Left forelimb (tissue), 1 donor: ENCODE measurements around the gene MBD3L2B.
A peak's percentile ranks its signal among the peaks of the same experiment; 100 is the strongest.
"Not testable (repeated sequence)": the region's sequence is repeated elsewhere in the genome, so short reads cannot be mapped to it uniquely, and the experiment has no call there.

Source experiments
- DNase-seq: peaks from one replicate; pipeline ENCODE4 v3.0.0-alpha.2; 2018; ENCODE audit warnings: low spot score

MBD3L2B gene

DNA sequence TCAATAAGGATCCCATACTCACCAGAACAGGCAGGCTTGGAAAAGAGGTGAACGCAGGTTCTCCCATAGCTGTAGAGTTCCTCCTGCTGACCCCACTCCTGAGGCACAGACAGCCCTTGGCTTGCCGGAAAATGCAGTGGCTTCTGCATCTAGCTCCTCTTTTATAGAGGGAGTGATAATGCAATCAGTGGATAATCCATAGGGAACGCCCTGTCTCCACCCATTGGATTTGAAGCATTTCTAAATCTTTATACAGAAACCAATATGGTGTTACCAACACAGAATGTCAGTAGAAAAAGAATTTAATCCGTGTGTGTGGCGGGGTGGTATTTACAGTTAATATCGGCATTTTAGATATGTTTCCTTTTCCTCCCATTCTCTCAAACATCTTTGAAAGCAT lies at the start of gene MBD3L2B:
MBD3L2B (minus strand) TSS at position 101 of the 400 bp plus-strand sequence; CDS start at position 67, 34 bp downstream.
- not testable (repeated sequence) for DNase-seq

DNA sequence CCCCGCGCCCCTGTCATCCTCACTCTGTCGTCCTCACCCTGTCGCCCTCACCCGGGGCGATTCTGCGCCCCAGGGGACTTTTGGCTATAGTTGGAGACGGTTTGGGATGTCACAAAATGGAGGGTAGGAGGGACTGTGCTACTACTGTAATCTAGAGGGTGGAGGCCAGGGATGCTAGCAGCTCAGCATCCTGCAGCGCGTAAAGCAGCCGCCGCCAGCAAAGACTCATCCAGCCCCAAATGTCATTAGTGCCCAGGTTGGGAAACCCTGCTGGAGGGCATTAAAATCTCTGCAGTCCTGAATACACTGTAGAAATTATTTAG lies 48.6 kb upstream of the MBD3L2B start:
- no peak for DNase-seq

DNA sequence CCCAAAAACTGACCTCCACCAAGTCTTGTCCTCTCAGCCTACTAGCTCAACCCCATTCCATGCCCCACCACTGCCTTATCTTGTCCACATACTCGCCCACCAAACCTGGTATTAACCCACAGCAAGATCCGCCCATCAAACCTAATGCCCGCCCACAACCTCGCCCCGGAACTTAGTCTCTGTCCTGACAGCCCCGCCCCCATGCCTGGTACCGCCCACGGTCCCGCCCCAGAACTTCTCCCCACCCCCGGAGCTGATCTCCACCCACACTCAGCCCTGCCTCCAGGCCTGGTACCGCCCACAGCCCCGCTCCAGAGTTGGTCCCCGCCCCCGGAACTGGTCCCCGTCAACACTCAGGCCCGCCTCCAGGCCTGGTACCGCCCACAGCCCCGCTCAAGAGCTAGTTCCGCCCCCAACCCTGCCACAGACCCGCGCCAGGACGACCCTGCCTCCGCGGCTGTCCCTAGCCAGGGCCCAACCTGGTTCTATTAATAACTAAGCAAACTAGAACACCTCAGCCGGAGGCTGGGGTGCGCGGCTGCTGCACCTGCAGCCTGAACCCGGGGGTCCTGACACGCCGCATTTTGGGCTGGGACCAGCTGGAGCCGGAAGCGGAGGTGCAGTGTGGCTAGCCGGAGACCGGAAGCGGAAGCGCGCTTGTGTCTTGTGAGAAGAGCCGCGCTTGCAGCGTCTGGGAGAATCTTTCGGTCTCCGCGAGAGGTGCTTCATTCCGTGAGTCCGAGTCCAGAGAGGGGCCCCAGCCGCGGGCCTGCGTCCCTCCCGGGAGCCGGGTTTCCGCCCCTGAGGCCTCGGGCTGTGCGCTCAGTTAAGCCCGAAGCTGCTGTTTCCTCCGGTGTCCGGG lies 48.0 kb upstream of the MBD3L2B start, which contains the start of gene ZNF557:
ZNF557 (plus strand) TSS at position 662 of the 862 bp plus-strand sequence. CDS start 5,372 bp downstream, outside the sequence.
- DNase-seq, result peak; percentile 99

DNA sequence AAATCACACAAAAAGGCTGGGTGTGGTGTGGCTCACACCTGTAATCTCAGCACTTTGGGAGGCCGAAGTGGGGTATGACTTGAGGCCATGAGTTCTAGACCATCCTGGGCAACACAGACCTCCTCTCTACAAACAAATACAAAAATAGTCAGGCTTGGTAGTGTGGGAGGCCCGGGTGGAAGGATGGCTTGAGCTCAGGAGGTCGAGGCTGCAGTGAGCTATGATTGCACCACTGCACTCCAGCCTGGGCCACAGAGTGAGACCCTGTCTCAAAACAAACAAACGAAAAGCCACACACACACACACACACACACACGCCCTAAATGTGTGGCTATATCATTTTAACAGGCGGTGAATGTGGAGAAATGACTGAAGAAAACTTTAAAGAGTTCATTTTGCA lies 47.4 kb upstream of the MBD3L2B start:
- no peak for DNase-seq

DNA sequence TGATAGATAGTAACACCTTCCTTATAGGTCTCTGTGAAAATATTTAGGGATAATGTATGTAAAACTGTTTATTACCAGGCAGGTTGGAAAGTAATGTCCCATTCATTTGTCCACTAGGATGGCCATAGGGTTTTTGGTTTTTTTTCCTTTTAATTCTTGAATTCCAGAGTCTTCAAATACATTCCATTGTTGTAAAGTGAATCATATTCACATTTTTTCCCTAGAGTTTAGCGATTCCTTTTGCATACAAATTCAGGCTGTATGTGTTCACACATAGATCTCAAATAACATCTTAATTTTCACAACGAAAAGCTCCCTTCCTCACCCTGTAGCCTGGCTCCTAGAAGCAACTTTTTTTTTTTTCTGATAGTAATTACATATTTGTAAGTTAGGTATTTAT lies 46.5 kb upstream of the MBD3L2B start:
- DNase-seq, result no peak

DNA sequence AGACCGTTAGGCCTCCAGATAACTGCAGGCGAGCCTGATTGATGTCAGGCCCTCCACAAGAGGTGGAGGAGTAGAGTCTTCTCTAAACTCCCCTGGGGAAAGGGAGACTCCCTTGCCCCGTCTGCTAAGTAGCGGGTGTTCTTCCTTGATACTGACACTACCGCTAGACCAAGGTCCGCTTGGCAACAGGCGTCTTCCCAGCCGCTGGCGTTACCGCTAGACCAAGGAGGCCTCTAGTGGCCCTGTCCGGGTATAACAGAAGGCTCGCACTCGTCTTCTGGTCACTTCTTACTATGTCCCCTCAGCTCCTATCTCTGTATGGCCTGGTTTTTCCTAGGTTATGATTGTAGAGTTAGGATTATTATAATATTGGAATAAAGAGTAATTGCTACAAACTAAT lies 45.9 kb upstream of the MBD3L2B start:
- not testable (repeated sequence) for DNase-seq

DNA sequence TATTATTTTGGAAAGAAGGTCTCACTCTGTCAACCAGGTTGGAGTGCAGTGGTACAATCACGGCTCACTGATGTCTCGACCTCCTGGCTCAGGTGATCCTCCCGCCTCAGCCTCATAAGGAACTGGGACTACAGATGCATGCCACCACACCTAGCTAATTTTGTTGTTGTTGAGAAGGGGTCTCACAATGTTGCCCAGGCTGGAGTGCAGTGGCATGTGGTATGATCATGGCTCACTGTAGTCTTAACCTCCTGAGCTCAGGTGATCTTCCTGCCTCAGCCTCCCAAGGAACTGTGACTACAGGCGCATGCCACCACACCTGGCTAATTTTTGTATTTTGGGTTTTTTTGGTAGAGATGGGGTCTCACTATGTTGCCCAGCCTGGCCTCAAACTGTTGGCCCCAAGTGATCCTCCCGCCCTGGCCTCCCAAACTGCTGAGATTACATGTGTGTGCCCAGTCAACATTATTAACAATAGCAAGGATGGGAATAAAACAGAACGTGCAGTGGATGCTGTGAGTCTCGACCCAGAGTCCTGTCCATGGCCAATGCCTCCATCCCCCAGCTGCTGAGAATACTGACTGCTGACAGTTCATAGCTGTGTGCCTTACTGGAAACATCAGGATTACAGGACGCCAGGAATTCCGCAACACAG lies 42.7 kb upstream of the MBD3L2B start:
- no peak for DNase-seq

DNA sequence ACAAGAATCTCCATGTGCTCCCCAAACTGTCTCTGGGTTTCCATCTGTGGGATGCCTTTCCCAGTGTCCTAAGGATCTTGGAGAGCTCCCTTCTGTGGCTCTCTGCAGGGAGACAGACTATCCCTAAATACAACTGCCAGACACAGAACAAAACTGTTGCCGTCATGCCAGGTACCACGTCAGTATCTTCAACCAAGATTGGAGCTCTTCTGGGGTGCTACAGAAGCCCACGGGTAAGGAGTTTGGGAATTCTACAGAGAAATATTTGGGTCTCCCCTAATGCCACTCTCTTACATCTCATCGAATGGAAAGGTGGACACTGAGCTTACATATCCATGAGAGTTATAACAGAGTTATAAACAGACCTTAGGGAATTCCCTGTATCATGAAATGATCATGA lies 42.1 kb upstream of the MBD3L2B start:
- DNase-seq, result no peak

DNA sequence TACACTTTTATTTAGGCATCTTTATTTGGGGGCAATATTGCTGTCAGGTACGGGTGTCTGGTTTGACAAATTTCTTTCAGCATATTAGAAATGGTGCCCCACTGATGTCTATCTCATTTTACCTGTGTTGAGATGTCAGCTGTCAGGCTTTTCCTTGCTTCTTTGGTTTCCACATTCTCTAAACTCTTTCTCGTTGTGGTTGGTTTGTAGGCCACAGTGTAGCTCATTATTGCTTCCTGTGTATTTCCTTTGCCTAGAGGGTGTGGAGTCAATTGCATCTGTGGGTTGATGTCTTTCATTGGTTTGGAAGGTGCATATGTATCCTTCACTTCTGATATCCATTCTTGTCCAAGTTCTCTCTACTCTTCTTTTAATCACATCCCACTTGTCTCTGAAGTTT lies 38.7 kb upstream of the MBD3L2B start:
- not testable (repeated sequence) for DNase-seq

DNA sequence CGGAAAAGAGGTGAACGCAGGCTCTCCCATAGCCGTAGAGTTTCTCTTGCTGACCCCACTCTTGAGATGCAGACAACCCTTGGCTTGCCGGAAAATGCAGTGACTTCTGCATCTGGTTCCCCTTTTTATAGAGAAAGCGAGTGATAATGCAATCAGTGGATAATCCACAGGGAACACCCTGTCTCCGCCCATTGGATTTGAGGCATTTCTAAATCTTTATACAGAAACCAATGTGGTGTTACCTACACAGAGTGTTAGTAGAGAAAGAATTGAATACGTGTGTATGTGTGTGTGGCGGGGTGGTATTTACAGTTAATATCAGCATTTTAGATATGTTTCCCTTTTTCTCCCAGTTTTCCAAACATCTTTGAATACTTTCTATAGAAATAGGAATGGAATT lies 37.3 kb upstream of the MBD3L2B start, which contains the start of gene MBD3L3:
MBD3L3 (minus strand) TSS at position 101 of the 400 bp plus-strand sequence; CDS start at position 30, 71 bp downstream.
- not testable (repeated sequence) for DNase-seq

DNA sequence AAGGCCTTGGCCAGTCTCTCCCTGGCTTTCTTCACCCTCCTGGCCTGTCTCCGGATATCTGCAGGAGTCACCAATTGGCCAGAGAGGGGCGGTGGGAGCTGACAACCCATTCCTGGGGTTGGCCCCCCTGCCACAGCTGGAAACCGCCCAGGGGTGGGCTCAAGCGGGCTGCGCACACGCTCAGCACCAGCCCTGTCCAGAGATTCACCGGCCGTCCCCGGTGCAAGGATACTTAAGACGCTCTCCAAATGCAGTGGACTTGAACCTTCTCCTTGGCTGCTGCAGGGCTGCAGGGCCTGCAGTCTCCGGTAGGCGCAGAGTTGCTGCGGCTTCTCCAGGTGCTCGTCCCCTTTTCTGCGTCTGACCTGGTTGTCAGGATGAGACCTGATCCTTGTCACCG lies 35.1 kb upstream of the MBD3L2B start:
- DNase-seq, result not testable (repeated sequence)

DNA sequence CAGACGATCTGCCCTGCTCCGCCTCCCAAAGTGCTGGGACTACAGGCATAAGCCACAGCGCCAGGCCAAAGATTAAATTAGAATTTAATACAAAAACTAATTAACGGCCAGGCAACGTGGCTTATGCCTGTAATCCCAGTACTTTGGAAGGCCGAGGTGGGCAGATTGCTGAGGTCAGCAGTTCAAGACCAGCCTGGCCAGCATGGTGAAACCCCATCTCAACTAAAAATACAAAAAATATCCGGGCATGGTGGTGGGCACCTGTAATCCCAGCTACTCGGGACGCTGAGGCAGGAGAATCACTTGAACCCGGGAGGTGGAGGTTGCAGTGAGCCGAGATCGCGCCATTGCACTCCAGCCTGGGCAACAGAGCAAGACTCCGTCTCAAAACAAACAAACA lies 34.4 kb upstream of the MBD3L2B start:
- DNase-seq, result not testable (repeated sequence)

DNA sequence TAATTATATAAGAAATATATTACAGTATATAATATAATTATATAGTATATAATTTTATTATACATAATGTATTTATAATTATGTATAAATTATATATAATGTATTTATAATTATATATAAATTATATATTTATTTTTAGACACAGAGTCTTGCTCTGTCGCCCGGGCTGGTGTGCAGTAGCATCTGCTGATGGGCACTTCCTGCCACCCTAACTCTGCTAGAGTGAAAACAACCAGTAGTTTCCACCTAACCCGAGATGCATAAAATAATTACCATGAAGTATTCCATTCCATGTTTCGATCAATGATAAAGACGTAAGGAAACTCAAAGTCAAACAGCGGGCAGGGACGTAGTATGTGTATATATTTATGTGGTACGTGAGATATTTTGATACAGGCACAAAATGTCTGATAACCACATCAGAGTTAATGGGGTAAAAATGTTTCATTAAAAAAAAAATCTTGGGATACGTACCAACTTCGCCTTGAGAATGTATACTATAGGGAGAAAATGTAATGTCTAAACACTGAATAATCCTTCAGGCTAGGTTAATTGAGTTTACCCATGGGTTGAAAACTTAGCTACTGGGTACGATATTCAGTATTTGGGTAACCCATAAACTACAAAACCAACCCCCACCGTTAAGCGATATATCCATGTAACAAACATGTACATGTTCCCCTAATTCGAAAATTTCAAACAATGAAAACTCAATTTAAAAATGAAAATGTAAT lies 33.6 kb upstream of the MBD3L2B start:
- not testable (repeated sequence) for DNase-seq

DNA sequence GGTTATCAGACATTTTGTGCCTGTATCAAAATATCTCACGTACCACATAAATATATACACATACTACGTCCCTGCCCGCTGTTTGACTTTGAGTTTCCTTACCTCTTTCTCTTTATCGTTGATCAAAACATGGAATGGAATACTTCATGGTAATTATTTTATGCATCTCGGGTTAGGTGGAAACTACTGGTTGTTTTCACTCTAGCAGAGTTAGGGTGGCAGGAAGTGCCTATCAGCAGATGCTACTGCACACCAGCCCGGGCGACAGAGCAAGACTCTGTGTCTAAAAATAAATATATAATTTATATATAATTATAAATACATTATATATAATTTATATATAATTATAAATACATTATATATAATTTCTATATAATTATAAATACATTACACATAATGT lies 31.7 kb upstream of the MBD3L2B start:
- DNase-seq, result not testable (repeated sequence)

DNA sequence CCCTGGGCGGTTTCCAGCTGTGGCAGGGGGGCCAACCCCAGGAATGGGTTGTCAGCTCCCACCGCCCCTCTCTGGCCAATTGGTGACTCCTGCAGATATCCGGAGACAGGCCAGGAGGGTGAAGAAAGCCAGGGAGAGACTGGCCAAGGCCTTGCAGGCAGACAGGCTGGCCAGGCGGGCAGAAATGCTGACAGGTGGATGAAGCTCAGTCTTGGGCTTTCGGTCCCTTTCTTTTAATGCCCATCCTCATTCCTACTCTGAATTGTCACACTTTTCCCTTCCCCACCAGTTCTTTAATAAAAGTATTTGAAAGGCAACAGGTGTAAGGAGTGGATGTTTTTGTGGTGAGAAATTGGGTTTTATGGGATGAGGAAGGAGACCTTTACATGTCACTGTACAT lies 30.2 kb upstream of the MBD3L2B start:
- not testable (repeated sequence) for DNase-seq

DNA sequence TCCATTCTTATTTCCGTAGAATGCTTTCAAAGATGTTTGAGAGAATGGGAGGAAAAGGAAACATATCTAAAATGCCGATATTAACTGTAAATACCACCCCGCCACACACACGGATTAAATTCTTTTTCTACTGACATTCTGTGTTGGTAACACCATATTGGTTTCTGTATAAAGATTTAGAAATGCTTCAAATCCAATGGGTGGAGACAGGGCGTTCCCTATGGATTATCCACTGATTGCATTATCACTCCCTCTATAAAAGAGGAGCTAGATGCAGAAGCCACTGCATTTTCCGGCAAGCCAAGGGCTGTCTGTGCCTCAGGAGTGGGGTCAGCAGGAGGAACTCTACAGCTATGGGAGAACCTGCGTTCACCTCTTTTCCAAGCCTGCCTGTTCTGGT lies 27.8 kb upstream of the MBD3L2B start, which contains the start of gene MBD3L2:
MBD3L2 (plus strand) TSS at position 301 of the 400 bp plus-strand sequence; CDS start at position 354, 53 bp downstream.
- not testable (repeated sequence) for DNase-seq

DNA sequence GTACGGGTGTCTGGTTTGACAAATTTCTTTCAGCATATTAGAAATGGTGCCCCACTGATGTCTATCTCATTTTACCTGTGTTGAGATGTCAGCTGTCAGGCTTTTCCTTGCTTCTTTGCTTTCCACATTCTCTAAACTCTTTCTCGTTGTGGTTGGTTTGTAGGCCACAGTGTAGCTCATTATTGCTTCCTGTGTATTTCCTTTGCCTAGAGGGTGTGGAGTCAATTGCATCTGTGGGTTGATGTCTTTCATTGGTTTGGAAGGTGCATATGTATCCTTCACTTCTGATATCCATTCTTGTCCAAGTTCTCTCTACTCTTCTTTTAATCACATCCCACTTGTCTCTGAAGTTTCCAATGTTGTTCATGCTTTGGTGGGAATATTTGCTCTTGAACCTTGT lies 20.3 kb upstream of the MBD3L2B start:
- DNase-seq, result not testable (repeated sequence)

DNA sequence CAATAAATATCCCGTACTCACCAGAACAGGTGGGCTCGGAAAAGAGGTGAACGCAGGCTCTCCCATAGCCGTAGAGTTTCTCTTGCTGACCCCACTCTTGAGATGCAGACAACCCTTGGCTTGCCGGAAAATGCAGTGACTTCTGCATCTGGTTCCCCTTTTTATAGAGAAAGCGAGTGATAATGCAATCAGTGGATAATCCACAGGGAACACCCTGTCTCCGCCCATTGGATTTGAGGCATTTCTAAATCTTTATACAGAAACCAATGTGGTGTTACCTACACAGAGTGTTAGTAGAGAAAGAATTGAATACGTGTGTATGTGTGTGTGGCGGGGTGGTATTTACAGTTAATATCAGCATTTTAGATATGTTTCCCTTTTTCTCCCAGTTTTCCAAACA lies 18.8 kb upstream of the MBD3L2B start, which contains the start of gene MBD3L4:
MBD3L4 (minus strand) TSS at position 101 of the 400 bp plus-strand sequence; CDS start at position 66, 35 bp downstream.
- not testable (repeated sequence) for DNase-seq

DNA sequence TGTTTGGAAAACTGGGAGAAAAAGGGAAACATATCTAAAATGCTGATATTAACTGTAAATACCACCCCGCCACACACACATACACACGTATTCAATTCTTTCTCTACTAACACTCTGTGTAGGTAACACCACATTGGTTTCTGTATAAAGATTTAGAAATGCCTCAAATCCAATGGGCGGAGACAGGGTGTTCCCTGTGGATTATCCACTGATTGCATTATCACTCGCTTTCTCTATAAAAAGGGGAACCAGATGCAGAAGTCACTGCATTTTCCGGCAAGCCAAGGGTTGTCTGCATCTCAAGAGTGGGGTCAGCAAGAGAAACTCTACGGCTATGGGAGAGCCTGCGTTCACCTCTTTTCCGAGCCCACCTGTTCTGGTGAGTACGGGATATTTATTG lies 9.0 kb upstream of the MBD3L2B start, which contains the start of gene MBD3L5:
MBD3L5 (plus strand) TSS at position 301 of the 400 bp plus-strand sequence; CDS start at position 335, 34 bp downstream.
- not testable (repeated sequence) for DNase-seq

DNA sequence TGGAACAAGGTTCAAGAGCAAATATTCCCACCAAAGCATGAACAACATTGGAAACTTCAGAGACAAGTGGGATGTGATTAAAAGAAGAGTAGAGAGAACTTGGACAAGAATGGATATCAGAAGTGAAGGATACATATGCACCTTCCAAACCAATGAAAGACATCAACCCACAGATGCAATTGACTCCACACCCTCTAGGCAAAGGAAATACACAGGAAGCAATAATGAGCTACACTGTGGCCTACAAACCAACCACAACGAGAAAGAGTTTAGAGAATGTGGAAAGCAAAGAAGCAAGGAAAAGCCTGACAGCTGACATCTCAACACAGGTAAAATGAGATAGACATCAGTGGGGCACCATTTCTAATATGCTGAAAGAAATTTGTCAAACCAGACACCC lies 7.6 kb upstream of the MBD3L2B start:
- DNase-seq, result not testable (repeated sequence)

DNA sequence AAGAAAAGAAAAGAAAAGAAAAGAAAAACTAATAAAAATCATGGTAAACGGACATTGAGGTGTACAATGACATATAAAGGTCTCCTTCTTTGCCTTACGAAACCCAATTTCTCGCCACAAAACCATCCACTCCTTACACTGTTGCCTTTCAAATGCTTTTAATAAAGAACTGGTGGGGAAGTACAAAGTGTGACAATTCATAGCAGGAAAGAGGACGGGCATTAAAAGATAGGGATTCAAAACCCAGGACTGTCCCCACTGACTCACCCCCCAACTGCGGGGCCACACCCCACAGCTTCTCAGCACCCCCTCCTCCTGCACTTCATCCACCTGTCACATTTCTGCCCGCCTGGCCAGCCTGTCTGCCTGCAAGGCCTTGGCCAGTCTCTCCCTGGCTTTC lies 2.4 kb downstream of the MBD3L2B start:
- DNase-seq, result no peak

DNA sequence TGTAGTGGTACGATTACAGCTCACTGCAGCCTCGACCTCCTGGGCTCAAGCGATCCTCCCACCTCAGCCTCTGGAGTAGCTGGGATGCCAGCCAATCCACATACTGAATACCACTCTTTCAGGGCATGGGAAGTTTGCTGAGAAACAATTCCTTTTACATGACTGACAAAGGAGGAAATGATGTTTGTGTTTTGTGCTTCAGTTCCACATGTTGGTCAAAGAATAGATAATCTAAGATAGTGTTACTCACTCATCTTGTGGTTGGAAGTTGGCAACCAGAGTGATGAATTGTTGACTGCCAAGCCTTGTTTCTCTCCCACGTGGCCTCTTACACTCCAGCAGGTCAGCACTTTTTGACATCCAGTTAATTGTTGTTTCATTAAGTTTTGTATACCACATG lies 7.6 kb downstream of the MBD3L2B start:
- DNase-seq, result no peak
